Neural crest cell (in vitro differentiated cells): ENCODE data around the gene SNRNP200. TPM values are rescaled to one million over a fixed set of nuclear protein-coding genes. Genes with fewer than 3 reads are reported as not detected.
A peak's percentile ranks its signal among the peaks of the same experiment; 100 is the strongest.
"Not testable (repeated sequence)": the region's sequence is repeated elsewhere in the genome, so short reads cannot be mapped to it uniquely, and the experiment has no call there.

ENCODE experiments used
- DNase-seq: peaks from one replicate; pipeline ENCODE4 v3.0.0; 2021; ENCODE audit warnings: low read depth, mixed read lengths, low spot score
- H3K27ac Mint-ChIP-seq: one replicate; pipeline ENCODE4 v1.8.0; 2021; ENCODE audit warnings: mild to moderate bottlenecking, mixed read lengths; ENCODE audit not compliant: unreplicated experiment
- H3K27me3 Mint-ChIP-seq: 2 replicates; pipeline ENCODE4 v1.8.0; 2021; ENCODE audit warnings: low read depth, mild to moderate bottlenecking, mixed read lengths
- H3K36me3 Mint-ChIP-seq: 2 replicates; pipeline ENCODE4 v1.8.0; 2021; ENCODE audit warnings: low read depth, mild to moderate bottlenecking, mixed read lengths
- H3K4me1 Mint-ChIP-seq: 2 replicates; pipeline ENCODE4 v1.8.0; 2021; ENCODE audit warnings: mixed read lengths
- H3K4me3 Mint-ChIP-seq: one replicate; pipeline ENCODE4 v1.8.0; 2021; ENCODE audit warnings: mild to moderate bottlenecking, mixed read lengths
- H3K9me3 Mint-ChIP-seq: 2 replicates; pipeline ENCODE4 v1.8.0; 2021; ENCODE audit warnings: mixed read lengths
- total RNA-seq: library from RNA; stranded (reverse); gene quantifications from 2 replicates; pipeline ENCODE4 v1.2.1, GENCODE V29; 2021
- TF ChIP-seq, protein P1 (sequence below): fragments of 200-600 bp; sonication (generic); conservative IDR thresholded peaks from 2 replicates; pipeline ENCODE4 v1.5.0; 2021; ENCODE audit warnings: antibody characterized with exemption, mild to moderate bottlenecking

SNRNP200 gene
- total RNA-seq, 1 donor from 2014 or later, result 250 TPM

DNA sequence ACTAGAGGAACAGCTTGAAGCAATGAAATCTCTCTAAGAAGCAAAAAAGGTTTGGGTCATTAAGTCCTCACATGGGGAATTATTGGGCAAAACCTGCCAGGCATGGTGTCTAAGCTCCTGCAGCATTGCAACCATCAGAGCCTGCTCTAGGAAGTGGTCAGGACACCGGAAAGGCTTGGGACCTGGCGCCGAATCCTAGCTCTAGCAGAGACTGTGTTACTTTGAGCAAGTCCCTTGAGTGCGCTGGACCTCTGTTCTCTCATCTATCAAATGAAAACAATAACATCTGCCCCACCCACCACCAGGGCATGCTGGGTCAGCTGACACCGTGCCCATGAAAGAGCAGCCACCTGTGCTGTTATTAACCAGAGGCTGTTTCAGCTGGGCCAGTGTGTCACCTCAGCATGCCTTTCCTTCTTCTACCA is 45.8 kb downstream of the SNRNP200 start:
- Mint-ChIP-seq H3K27me3 (no peaks in the 10 kb centered on the region), H3K9me3 (no peaks in the 10 kb centered on the region), H3K4me1 (peaks cover 20% of the 10 kb centered on the region), H3K27ac (peak overlapping the region; percentile 67), H3K36me3 (no peaks in the 10 kb centered on the region), H3K4me3 (no peak overlapping the region)
- TF ChIP-seq, protein P1, sequence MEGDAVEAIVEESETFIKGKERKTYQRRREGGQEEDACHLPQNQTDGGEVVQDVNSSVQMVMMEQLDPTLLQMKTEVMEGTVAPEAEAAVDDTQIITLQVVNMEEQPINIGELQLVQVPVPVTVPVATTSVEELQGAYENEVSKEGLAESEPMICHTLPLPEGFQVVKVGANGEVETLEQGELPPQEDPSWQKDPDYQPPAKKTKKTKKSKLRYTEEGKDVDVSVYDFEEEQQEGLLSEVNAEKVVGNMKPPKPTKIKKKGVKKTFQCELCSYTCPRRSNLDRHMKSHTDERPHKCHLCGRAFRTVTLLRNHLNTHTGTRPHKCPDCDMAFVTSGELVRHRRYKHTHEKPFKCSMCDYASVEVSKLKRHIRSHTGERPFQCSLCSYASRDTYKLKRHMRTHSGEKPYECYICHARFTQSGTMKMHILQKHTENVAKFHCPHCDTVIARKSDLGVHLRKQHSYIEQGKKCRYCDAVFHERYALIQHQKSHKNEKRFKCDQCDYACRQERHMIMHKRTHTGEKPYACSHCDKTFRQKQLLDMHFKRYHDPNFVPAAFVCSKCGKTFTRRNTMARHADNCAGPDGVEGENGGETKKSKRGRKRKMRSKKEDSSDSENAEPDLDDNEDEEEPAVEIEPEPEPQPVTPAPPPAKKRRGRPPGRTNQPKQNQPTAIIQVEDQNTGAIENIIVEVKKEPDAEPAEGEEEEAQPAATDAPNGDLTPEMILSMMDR, result no peak
- no peak for DNase-seq

DNA sequence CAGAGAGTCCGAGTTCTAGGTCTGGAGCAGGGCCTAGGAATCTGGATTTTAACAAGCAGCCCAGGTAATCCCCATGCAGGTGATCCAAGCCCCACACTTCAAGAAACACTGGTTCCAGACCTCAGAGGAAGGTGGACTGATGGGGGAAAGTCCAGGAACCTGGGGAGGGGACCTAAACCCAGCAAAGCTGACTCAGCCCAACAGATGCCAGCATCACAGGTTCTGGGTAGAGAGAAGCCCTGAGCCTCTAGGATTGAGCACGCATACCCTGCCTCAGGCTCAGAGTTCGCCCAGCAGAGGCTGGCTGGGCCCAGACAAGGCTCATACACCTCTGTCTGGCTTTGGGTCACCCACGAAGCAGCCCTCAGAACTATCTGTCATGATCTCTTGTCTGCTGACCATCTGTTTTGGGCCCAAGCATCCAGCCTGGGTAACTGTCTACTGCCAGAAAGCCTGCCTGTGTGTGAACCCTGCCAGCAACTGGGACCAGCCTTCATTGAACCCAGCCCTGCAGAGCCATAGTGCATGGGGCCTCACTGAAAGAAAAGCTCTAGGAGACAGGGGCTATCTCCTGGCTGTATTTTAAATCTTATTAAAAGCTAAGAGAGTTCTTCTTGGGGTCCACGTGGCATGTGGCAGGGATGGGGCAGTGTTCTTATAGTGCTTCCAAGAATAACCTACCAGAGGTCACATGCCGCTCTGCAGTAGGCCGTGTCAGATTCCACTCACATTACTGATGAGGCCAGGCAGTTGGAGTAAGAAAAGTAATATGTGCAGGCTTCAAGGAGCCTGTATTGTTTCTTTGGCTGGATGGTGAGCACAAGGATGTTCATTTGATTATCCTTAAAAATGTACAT is 47.0 kb downstream of the SNRNP200 start:
- peaks cover 2% of the 10 kb centered on the region for H3K36me3 Mint-ChIP-seq

DNA sequence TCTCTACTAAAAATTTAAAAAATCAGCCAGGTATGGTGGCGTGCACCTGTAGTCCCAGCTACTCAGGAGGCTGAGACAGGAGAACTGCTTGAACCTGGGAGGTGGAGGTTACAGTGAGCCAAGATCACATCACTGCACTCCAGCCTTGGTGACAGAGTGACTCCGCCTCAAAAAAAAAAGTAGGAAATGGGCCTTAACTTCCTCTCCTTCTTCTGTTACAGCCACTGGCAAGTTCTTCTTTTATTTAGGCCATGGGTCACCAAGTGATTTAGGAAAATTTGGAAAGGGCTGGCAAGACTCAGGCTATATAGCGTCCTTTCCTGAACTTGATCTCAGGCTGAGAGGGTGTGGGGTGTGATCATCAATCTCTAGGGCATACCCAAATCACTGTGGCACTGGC is 47.6 kb downstream of the SNRNP200 start:
- not testable (repeated sequence) for H3K4me1 Mint-ChIP-seq, DNase-seq, H3K4me3 Mint-ChIP-seq, H3K9me3 Mint-ChIP-seq, H3K27me3 Mint-ChIP-seq, H3K36me3 Mint-ChIP-seq, H3K27ac Mint-ChIP-seq

More for the DNA sequence above, 47.0 kb downstream of the SNRNP200 start:
- no peaks in the 10 kb centered on the region for H3K9me3 Mint-ChIP-seq
- H3K27ac Mint-ChIP-seq, result no peak overlapping the region
- no peaks in the 10 kb centered on the region for H3K27me3 Mint-ChIP-seq
- no peak overlapping the region for H3K4me3 Mint-ChIP-seq
- DNase-seq, result no peak
- H3K4me1 Mint-ChIP-seq, result peaks cover 9% of the 10 kb centered on the region
- TF ChIP-seq, protein P1, result no peak

DNA sequence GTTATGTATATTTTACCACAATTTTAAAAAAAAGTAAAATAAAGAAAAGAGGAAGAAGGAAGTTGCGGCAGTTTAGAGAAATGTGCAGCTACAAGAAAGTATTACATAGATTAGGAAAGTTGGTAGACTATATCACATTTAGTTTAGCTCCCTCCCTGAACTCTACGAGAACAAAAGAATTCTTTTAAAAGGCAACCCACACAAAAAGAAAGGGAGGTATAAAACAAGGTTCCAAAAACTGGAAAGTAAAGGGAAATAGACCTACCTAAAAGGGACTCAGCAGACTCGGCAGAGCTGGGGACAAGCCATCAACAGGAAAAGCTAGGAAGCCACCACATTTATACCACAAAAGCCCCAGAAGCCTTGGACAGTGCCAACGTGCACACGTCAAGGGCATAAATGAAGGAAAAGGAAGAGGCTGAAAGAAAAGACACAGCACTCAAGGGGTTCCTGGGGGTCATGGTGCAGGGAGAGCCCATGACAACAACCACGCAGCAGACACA is 48.7 kb downstream of the SNRNP200 start:
- H3K4me1 Mint-ChIP-seq, result peaks cover 15% of the 10 kb centered on the region
- H3K36me3 Mint-ChIP-seq, result peaks cover 2% of the 10 kb centered on the region
- H3K27ac Mint-ChIP-seq, result no peak overlapping the region
- H3K27me3 Mint-ChIP-seq, result no peaks in the 10 kb centered on the region
- TF ChIP-seq, protein P1, result no peak
- no peak for DNase-seq
- no peak overlapping the region for H3K4me3 Mint-ChIP-seq
- no peaks in the 10 kb centered on the region for H3K9me3 Mint-ChIP-seq

DNA sequence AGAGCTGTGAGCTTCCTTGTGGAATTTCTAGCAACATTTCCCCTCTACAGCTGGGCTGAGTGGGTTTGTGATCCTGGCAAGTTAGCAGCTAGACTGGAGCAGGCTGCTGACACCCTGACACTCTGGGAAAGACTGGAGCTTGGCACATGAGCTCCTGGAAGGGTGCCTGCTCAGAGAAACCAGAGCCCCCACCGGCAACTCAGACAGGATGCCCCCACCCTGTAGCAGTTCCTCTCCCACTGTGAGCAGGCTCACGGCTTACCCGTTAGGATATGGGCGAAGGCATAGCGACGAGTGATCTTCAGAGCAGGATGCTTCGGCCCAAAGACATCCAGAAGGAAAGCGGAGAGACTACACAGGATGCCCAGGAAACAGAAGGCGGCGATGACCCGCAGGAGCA is 50.8 kb downstream of the SNRNP200 start:
- Mint-ChIP-seq H3K4me3 (no peak overlapping the region), H3K27ac (no peak overlapping the region), H3K27me3 (no peaks in the 10 kb centered on the region), H3K4me1 (peaks cover 10% of the 10 kb centered on the region), H3K36me3 (peaks cover 2% of the 10 kb centered on the region), H3K9me3 (no peaks in the 10 kb centered on the region)
- TF ChIP-seq, protein P1, result no peak
- DNase-seq, result no peak

DNA sequence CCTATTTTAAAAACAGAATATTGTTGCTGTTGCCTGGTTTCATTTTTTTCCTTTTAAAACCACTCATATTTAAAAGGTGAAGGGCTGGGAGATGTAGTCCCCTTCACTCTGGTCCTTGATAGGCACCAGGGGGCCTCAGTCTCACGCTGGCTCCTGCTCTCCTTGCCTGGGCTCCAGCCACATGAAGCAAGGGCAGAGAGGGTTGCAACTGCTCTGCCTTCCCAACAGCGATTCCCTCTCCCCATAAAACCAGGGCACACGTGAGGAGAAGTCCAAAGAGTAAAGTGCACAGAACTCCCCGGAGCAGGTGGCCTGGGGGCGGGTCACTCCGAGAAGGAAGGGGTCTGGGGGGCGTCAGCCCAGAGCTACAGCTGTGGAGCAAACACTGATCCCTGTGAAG is 52.3 kb downstream of the SNRNP200 start:
- TF ChIP-seq, protein P1, result no peak
- Mint-ChIP-seq H3K27me3 (no peaks in the 10 kb centered on the region), H3K36me3 (peaks cover 2% of the 10 kb centered on the region), H3K9me3 (no peaks in the 10 kb centered on the region), H3K4me3 (no peak overlapping the region), H3K4me1 (peaks cover 10% of the 10 kb centered on the region), H3K27ac (no peak overlapping the region)
- DNase-seq, result no peak
